Measurements from ENCODE around the gene GNL2. TPM values are rescaled to one million over a fixed set of nuclear protein-coding genes. Genes with fewer than 3 reads are reported as not detected.

The GNL2 gene
- total RNA-seq = 10 to 100 TPM; 15.4 to 22.2 TPM

DNA sequence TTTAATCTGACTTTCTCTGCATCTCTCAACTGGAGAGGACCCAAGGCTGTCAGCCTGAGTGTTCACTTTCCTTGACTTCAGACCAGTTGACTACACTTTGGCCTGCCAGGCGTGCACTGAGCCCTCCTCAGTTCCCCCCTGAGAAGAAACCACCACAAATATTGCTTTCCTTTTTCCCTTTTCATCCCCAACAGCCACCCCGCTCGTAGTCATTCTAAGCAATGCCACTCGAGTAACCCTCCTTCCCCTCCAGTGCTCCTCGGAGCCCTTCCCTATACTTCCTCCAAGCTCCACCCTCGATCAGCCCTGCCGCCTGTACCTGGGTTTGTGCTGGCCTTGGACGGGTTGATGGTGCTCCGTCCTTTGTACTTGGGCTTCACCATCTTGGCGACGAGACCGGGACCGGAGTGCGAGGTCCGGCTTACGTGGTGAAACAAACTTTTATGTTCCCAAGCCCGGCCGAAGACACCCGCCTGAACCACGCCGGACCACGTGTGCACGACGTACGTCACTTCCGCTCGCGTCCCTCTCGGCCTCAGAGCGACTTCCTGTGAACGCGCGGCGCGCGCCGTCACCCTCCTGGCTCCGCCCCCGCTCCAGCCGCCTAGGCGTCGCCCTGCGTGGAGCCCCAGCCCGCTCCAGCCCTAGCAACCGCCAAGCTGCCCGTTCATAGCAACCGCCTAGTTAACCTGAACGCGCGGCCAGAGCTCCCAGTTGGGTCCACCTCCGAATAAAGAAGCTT is at the start of gene GNL2:
GNL2 (minus strand) TSS at position 498 of the 742 bp plus-strand sequence; CDS start at position 383, 115 bp downstream.
- TF ChIP-seq, protein P1, sequence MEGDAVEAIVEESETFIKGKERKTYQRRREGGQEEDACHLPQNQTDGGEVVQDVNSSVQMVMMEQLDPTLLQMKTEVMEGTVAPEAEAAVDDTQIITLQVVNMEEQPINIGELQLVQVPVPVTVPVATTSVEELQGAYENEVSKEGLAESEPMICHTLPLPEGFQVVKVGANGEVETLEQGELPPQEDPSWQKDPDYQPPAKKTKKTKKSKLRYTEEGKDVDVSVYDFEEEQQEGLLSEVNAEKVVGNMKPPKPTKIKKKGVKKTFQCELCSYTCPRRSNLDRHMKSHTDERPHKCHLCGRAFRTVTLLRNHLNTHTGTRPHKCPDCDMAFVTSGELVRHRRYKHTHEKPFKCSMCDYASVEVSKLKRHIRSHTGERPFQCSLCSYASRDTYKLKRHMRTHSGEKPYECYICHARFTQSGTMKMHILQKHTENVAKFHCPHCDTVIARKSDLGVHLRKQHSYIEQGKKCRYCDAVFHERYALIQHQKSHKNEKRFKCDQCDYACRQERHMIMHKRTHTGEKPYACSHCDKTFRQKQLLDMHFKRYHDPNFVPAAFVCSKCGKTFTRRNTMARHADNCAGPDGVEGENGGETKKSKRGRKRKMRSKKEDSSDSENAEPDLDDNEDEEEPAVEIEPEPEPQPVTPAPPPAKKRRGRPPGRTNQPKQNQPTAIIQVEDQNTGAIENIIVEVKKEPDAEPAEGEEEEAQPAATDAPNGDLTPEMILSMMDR (IDR thresholded peaks at IDR 0.05) = no peak
- H3K36me3 ChIP-seq = peaks cover 20% of the 10 kb centered on the region
- peak within 1 kb of the TSS; percentile 55 to 69 for H3K4me3 ChIP-seq
- peaks cover 0 to 22% of the 10 kb centered on the region in 2 donors for H3K4me1 ChIP-seq
- H3K27me3 ChIP-seq = no peaks in the 10 kb centered on the region
- no peaks in the 10 kb centered on the region for H3K9me3 ChIP-seq
- peak; percentile 98 for DNase-seq (ENCODE audit: low spot score)
- peak within 1 kb of the TSS; percentile 69 to 76 for H3K27ac ChIP-seq

DNA sequence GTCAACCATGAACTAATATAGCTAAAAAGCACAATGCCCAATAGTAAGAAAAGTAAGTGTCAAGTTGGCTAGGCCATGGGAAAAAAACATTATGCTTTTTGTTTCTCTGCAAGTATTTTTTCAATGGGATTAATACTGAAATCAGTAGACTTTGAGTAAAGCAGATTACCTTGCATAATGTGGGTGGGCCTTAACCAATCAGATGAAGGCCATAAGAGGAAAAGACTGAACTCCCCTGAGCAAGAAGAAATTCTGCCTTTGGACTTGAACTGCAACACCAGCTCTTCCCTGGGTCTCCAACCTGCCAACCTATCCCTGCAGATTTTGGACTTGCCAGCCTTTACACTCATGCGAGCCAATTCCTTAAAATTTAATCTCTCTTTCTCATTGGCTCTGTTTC is 45.3 kb upstream of the GNL2 start:
- H3K4me1 ChIP-seq = no peaks in the 10 kb centered on the region
- H3K27me3 ChIP-seq = no peaks in the 10 kb centered on the region
- no peak for DNase-seq (ENCODE audit: low spot score)
- TF ChIP-seq, protein P1 (IDR thresholded peaks at IDR 0.05) = no peak
- peaks cover 0 to 22% of the 10 kb centered on the region in 2 donors for H3K9me3 ChIP-seq
- H3K27ac ChIP-seq = no peak overlapping the region
- H3K36me3 ChIP-seq = no peaks in the 10 kb centered on the region
- H3K4me3 ChIP-seq = no peak overlapping the region

DNA sequence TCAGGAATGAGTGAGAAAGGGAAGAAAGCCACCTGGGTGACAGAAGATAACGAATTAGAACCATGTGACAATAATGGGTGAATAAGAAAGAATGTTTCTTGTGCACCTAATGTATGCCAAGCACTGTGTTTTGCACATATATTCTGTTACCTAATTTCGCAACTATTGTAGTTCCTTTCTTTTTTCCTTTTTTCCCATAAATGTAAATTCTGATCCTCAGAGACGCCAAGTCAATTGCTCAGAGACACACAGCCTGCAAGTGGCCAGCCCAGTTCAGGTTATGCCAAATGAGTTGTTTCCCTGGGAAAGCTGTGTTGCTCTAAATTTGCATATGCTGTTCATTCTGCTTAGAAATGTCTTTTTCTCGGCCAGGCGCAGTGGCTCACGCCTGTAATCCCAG is 40.7 kb upstream of the GNL2 start:
- Histone ChIP-seq H3K4me1 (peaks cover 0 to 15% of the 10 kb centered on the region in 2 donors), H3K27me3 (peaks cover 0 to 20% of the 10 kb centered on the region in 2 donors), H3K27ac (no peak overlapping the region), H3K4me3 (no peak overlapping the region), H3K36me3 (no peaks in the 10 kb centered on the region), H3K9me3 (peaks cover 0 to 7% of the 10 kb centered on the region in 2 donors)
- TF ChIP-seq, protein P1 (IDR thresholded peaks at IDR 0.05) = no peak
- DNase-seq (ENCODE audit: low spot score) = no peak

DNA sequence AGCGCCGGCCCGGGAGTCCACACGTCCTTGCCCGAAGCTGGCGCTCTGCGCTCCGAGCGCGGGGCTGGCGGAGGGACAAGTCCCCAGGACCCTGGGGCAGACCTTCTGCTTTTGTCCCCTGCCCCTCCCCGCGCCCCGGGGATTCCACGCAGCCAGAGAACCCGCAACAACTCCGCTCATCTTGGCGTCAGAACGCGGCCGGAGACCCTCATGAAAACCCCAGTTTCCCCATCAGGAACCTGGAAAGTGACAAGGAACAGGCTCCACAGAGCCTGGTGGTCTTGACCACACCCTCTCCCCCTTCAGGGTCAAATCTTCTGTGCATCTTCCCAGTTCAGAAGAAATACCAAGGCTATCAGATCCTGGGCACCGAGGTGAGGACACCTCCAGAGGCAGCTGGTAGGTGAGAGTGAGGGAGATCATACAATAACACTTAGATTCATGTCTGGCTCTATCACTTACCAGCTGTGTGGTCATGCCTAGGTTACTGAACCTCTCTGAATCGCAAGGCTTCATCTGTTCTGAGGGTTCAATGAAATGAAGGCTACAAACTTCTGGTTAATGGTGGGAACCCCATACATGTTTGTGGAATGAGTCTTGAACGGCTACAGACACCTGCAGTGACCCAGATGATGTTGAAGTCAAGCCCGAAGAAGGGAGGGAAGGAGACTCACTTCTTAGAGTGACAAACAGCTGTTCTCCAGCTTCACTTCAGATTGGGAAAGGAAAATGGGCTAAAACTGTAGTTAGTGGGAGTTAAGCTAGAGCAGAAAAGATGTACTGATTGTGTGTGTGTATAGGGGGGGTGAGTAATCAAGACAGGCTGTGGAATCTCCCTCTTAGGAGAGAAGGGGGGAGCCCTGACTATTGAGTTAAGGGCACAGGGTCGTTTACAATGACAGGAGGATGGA is 39.5 kb upstream of the GNL2 start:
- no peak for DNase-seq (ENCODE audit: low spot score)
- TF ChIP-seq, protein P1 (IDR thresholded peaks at IDR 0.05) = no peak
- Histone ChIP-seq H3K4me3 (peak overlapping the region in 1 of 2 donors; percentile 43), H3K27ac (no peak overlapping the region), H3K27me3 (peaks cover 3 to 22% of the 10 kb centered on the region in 2 donors), H3K4me1 (peaks cover 0 to 15% of the 10 kb centered on the region in 2 donors), H3K36me3 (no peaks in the 10 kb centered on the region), H3K9me3 (no peaks in the 10 kb centered on the region)

DNA sequence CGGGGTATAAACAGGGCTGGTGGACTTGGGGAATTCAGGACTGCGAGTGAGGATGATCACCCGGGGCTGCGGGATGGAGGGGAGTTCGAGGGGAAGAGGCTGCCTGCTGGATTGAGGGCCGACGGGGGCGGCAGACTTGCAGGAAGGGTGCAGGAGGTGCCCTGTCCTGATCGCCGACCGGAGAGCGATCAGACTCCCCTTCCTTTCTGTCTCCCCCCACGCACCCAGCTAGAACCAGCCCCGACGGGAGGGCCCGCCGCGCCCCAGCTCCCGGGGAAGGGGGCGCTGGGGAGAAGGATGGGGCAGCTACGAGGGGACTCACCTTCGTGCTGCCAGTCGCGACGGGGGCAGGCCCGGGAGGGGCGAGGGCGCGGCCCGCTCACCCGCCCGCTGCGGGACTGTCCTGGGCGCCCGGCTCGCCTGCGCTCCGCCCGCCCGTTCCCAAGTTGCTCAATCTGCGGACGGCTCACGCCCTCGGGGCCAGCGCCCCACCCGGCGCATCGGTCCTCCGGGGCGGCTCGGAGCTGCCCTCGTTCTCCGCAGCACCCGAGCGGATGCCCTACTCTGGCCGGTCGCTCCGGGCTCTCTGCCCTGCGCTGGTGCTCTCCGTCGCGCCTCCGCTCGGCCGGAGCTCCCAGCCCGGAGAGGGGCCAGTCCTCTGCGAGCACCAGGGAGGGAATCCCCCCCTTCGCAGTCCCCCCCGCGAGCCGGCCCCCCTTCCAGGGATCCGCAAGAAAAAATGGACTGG is 38.7 kb upstream of the GNL2 start, which contains the start of gene RSPO1:
RSPO1 (minus strand) TSS at position 649 of the 748 bp plus-strand sequence. CDS start 5,231 bp downstream, outside the sequence.
- Histone ChIP-seq H3K4me1 (peaks cover 0 to 15% of the 10 kb centered on the region in 2 donors), H3K27ac (no peak within 1 kb of the TSS), H3K36me3 (no peaks in the 10 kb centered on the region), H3K9me3 (no peaks in the 10 kb centered on the region), H3K4me3 (peak within 1 kb of the TSS in 1 of 2 donors; percentile 43), H3K27me3 (peaks cover 5 to 25% of the 10 kb centered on the region in 2 donors)
- no peak for DNase-seq (ENCODE audit: low spot score)
- TF ChIP-seq, protein P1 (IDR thresholded peaks at IDR 0.05) = no peak

Data from right atrium auricular region (tissue), 2 donors.